Hair follicular keratinocyte (primary cell): ENCODE measurements around the gene KERA. TPM values are rescaled to one million over a fixed set of nuclear protein-coding genes. Genes with fewer than 3 reads are reported as not detected.

Experiments
- total RNA-seq: library from RNA; depleted of rRNA; stranded (reverse); fragments of >200 nt; gene quantifications from 2 replicates; pipeline ENCODE4 v1.2.3, GENCODE V29; 2015

The KERA gene, protein sequence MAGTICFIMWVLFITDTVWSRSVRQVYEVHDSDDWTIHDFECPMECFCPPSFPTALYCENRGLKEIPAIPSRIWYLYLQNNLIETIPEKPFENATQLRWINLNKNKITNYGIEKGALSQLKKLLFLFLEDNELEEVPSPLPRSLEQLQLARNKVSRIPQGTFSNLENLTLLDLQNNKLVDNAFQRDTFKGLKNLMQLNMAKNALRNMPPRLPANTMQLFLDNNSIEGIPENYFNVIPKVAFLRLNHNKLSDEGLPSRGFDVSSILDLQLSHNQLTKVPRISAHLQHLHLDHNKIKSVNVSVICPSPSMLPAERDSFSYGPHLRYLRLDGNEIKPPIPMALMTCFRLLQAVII
- total RNA-seq = not detected in 2 replicates

GRCh38 chr12:91057368-91058165, at the start of gene KERA:
KERA (minus strand) TSS chr12:91058024; CDS start chr12:91056281, 1,743 bp downstream.

DNA sequence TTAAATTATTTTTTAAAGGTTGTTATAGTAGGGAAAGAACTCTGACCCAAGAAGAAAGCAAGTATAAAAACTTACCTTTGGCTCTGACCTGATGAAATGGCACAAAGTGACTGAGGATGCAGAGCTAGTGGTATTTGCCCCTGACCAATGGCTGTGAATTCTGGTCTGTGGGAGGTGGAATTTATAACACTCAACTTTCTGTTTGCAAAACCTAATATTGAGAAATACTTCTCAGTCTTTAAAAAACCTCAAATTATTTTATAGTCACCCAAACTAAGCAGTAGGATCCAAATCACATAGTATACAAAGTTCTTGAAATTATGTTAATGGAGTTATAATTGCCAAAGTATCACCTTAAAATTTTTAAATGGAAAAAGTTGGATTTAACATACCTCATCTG, 53.0 kb downstream of the KERA start, which contains the start of gene EPYC:
TSS of gene EPYC (minus strand) at position 101 of the 400 bp plus-strand sequence. CDS start 2,407 bp downstream, outside the sequence.

Other genes with a start within 250 kb of the KERA start
- gene CCER1, start 102.8 kb downstream of the KERA start, total RNA-seq = not detected in 2 replicates
- not detected in 2 replicates for gene EPYC, start 53.1 kb downstream of the KERA start, total RNA-seq
- gene LUM, start 53.5 kb upstream of the KERA start, total RNA-seq = 0.55 and 7.5 TPM in 2 replicates
- gene DCN, start 124.8 kb upstream of the KERA start, total RNA-seq = 2.5 and 21.4 TPM in 2 replicates